Measurements from ENCODE around the gene NFASC.

NFASC gene

DNA sequence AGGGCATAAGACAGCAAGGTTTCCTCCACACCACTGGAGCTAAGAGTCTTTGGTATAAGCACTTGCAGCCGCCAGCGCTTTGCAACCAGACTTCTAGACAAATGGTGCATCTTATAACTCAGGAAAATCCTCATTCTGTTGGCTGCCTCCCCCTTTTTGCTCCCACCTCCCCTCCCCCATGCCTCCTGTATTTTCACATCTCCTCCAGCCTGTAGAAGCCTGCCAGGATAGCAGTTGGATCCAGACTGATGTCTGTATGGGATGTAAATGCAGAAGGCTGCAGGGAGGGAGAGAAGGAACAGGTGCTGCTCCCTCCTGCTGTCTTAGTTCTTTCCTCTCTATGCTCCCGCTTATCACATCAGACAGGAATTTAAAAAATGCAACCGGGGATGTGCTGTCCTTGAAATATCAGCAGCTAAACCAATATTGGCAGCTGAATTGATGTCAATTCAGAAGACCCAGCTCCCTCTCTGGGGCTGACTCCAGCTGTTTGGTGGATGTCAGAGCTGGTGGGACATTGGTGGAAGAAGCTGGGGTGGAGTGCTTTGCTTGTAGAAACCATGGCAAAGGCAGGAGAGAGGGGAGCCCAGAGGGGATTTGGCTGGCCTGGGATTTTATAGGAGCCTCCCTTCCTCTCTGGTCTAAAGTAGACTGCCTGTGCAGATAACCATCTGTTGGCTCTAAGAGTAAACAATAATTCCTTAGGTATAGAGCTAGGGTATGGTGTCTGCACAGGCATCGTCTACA is 53.5 kb downstream of the NFASC start:
- in situ Hi-C loops (cut with HindIII; ENCODE audit: low sequenced_read_pairs) = no loop called here

DNA sequence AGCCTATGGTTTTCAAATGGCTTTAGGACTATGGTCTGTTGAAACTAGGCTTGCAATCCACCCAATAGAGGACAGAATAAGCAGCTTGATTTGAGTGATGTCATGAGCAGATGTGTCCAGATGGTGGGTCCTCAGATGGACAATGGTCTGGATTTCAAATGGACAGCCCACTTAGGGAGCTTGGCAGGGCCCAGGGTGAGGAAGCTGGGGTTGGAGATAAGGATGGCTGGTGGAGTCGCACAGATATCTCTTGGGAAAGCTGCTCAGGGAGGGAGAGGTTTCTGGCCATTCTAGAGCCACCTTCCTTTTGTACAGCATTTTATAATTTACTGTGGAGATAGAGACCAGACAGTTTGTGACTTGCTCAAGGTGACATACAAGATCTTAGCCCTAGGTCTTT is 55.0 kb downstream of the NFASC start:
- in situ Hi-C loops (cut with HindIII; ENCODE audit: low sequenced_read_pairs) = no loop called here

DNA sequence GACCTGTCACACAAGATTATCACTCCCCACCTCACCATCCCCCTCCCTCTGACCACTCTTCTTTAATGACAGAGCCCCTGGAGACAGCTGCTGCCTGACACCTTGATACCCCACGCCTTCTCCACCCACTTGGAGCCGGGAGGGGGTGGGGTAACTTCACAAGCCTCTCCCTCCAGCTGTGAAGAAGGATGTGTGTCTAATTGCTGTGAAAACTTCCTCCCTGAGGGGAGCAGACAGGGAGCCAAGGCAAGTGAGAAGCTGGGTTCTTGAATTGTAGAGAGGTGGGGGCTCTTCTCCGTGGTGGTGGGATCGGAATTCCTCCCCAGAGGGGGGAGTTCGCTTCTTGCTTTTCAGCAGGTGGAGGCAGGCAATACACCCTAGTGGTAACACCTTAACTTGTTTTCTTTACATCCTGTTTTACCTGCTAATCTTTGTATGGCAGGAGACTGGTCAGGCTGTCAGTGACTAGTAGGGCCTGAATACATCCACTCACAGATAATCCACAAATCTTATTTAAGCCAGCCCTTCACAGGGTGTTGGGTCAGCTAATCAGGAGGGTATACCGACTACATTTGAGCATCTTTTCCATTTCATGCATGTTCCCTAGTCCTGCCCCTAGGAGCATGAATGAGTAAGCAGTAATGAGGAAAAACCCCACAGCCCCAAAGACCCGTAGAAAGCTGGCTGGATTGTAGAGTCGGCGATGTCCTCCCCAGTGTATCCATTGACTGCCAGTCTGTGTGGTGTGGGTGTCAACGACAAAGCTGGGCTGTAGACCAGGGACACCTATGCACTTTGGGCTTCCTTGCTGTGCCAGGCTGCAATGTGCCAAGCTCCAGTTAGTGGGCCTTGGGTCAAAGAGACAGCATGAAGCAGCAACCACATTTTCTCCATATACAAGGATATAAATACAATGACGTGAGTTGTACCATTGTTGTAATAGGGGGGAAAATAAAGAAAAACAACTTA is 57.3 kb downstream of the NFASC start:
- in situ Hi-C loops (cut with HindIII; ENCODE audit: low sequenced_read_pairs) = no loop called here

DNA sequence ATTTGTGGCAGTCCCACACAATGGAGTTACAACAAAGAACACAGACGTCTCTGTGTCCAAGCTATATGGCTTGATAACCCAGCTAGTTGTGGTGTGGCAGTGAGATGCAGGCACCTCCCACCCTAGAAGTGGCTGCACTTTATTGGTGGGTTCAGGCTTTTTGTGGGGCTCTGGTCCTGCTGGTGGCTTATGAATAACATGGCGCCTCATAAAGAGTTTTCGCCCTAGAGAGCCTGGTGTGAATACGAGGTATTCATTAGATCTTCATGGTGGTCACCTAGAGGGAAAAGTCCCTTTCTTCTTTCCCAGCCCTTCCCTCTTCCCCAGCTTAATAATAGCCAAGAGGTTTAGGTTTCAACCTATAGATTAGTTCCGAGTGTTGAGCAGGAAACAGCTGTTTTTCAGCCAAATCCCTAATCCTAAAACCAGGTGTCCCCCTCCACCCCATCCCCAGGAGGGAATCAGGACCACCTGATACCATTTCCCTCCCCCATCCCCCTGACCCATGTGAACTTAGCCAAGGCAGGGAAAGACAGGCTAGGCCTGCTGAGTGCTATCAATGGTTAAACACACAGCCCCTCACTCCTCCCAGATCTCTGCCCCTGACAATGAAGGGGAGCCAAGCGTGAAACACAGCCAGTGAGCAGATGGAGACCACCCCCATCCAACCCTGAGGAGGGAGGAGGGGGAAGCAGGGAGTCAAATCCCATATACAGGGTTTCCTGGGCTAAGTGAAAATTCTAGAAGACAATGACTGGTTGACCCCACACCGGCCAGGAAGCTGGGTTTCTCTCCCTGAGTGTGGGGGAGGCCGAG is 58.2 kb downstream of the NFASC start:
- in situ Hi-C loops (cut with HindIII; ENCODE audit: low sequenced_read_pairs) = no loop called here

DNA sequence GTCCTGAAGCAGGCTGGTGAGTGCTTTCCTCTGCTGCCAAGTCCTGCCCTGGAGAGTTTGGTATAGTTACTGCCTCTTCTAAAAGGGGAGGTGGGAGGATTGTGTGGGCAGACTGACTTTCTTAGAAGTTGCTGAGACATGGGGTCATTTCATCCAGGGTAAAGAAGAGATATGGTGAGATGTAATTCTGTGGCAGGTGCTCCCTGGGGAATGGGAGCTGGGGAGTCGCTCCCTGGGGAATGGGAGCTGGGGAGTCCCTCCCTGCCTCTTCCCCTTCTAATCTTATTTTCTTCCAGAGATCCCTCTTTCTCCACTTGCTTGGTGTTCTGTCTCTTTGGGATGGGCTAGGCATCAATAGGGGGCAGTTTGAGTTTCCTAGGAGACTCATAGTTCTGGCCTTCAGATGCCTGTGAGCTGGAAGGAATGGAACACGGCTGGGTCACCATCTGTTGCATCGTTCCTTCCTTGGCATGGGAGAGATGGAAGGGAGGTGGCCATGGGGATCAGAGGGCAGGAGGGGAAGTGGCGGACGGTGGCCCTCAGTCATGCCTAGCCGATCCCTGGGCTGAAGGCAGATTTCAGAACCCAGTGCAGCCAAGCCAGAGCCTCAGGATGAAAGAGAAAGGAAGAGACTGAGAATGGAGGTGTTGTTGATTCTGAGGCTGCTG is 59.0 kb downstream of the NFASC start:
- in situ Hi-C loops (cut with HindIII; ENCODE audit: low sequenced_read_pairs) = no loop called here

DNA sequence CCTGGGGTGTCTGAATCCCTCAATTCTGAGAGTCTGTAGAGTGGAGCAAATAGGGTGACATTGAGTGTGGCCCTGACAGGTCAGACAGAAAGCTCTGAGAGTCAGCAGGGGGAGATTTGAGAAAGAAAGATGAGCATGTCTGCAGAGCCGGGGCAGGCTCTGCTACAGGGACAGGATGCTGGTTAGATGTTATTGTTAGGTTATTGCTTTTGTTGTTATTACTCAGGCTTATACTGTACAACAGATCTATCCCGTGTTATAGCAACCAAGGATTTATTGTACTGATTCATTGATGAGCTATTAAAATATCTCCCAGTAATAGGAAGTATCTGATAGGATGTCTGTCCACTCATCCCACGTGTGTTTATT is 59.5 kb downstream of the NFASC start:
- in situ Hi-C loops (cut with HindIII; ENCODE audit: low sequenced_read_pairs) = no loop called here

DNA sequence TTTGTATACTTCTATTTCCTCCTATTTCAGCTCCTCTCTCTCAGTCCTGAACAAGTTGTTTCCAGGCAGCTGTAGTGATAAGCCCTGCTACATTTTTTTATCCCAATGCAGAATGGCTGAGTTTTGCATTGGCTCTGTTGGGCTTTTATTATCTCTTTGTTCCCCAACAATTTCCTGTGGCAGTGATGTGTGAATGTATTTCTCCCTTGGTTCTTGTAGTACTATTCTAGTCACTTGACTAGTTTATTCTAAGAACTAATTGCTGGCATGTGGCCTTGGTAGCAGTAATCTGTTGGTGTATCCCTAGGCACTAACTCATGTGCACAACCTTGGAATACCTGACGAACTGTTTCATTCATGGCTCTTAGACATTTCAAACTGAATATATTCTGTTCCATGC is 60.7 kb downstream of the NFASC start:
- in situ Hi-C loops (cut with HindIII; ENCODE audit: low sequenced_read_pairs) = no loop called here

DNA sequence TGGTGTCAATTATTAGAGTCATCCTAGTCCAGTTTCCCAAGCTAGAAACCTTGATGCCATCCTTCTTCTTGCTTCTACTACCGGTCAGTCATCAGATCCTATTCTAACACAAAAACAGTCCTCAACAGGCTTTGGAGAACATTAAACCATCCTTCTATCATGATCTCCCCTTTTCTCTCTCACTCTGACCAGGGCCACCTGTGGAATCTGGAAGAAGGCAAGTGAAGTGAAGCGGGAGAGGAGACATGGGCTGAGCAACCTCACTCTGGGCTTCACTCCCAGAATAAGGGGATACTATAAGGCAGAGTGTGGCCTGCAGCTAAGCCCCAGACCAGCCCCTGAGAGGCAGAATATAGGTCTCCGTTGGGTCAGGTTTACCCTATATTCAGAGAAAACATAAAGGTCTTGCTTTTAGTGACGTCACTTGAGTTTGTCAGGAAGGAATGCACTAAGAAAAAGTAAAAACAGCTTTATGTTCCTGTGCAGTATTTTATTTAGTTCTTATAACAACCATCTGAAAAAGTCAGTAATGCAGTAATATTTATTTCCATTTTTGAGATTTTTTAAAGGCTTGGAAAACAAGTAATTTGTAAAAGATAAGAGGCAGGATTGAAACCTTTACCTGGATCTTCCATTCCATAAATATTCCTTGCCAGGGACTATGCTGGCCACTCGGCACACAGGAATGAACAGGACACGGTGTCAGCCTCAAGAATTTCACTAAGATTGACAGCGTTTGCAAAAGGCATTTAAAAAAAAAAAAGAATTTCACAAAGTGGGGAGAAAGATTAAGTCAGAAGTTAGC is 61.3 kb downstream of the NFASC start:
- in situ Hi-C loops (cut with HindIII; ENCODE audit: low sequenced_read_pairs) = no loop called here

DNA sequence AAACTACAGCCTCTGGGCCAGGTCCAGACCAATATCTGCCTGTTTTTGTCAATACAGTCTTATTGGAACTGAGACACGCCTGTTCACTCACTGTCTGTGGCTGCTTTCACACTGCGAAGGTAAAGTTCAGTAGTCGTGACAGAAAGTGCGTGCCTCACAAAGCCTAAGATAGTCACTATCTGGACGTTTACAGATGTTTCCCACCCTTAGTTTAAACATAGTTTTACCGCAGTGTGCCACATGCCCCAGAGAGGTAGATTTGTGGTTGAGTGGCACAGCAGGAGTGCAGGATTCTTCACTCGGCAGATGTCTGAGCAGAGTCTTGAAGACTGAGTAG is 61.9 kb downstream of the NFASC start:
- in situ Hi-C loops (cut with HindIII; ENCODE audit: low sequenced_read_pairs) = no loop called here

DNA sequence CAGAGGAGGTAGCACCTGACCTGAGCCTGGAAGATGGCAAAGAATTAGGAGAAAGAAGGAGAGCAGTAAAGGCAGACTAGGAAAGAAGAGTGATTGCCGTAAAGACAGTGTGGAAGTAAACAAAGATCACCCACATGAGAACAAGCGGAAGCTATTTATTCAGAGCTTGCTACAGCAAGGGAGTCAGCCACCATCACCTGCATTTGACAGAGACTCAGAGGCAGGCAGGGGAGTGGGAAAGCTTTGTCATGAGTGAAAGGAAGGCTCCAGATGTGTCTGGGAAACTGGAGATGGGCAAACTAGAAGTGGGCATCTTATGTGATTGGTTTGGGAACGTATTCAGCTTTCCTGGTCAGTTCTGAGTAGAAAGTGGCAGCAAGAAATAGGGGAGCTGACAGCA is 64.5 kb downstream of the NFASC start:
- in situ Hi-C loops (cut with HindIII; ENCODE audit: low sequenced_read_pairs) = no loop called here

DNA sequence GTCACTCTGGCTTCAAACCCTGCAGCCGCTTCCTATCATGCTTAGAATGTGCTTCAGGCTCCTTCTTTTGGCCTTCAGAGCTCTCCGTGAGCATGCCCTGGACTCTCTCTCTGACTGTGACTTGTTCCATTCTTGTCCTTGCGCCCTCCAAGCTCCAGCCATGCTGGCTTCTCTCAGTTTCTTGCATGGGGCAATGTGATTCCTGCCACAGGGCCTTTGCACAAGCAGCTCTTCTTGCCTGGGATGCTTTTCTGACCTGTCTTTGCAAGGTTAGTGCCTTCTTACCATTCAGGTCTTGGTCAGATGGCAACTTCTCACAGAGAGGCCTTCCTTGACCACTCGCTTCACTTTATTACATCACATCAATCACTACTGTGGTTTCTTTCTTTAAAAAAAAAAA is 66.1 kb downstream of the NFASC start:
- in situ Hi-C loops (cut with HindIII; ENCODE audit: low sequenced_read_pairs) = no loop called here

DNA sequence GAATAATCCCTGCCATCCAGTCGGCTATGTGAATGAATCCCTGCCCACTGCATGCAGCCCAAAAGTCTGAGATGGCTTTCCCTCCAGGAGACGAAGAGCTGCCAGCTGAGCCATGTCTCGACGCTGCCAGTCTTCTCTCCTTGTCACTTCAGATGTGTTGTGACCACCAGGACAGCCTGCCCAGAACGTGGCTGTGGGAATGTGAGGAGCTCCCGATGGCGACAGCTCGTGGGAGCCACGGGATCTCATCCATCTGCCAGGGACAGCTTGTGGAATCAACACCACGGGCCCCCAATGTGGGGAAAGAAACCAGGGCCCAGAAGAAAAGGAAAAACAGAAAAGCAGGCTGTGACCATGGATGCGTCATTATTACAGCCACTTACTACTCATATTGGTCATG is 67.2 kb downstream of the NFASC start:
- in situ Hi-C loops (cut with HindIII; ENCODE audit: low sequenced_read_pairs) = no loop called here

DNA sequence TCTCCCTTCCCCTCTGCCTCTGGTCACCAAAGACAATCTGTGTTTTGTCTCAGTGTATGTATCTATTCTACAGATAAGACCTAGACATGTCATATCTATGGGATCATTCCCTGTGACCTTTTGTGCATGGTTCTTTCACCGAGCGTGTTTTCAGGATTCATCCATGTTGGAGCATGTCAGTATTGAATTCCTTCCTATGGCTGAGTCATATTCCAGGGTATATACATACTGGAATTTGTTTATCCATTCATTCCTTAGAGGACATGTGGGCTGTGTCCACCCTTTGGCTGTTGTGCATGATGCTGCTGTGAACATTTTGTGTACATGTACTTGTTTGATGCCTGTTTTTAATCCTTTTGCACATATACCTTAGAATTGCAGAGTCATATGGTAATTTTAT is 69.9 kb downstream of the NFASC start:
- in situ Hi-C loops (cut with HindIII; ENCODE audit: low sequenced_read_pairs) = no loop called here

DNA sequence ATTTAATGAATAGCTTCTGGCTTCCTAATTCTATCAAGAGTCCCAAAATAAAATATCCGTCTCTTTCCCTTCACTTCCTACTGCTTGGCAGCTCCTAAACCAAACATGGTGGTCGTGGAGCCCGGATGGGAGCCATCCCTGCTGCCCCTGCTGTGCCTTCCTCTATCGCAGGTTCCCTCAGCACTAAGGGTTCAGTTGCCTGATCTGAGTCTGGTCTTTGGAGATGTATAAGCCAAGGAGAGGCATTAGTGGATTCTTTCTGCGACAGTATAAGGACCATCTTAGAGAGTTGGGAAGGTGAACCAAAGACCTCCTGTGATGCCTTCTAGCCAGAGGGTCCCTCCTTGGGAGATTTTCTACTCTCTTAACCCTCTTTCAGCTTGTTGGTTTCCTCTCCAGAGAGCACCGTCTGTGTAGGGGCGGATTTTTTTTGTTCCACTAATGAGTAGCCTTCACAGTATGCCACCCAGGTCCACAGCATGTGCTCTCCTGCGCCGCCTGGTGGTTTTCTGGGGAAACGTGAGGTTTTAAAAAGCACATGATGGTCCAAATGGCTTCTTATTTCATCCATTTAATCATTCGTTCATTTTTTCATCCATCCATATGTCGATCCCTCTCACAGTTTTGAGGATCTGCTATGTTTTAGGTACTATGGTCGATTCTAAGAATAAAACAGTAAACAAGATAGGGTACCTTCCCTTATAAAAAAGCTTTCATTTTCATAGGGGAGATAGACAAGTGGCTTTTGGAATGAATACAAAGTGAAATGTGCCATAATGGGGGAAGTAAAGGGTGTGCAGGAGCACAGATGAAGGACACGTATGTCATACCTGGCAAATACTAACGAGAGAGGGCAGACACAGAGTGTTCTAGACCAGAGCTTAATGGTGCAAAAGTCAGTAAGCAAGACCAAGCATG is 71.0 kb downstream of the NFASC start:
- in situ Hi-C loops (cut with HindIII; ENCODE audit: low sequenced_read_pairs) = no loop called here

DNA sequence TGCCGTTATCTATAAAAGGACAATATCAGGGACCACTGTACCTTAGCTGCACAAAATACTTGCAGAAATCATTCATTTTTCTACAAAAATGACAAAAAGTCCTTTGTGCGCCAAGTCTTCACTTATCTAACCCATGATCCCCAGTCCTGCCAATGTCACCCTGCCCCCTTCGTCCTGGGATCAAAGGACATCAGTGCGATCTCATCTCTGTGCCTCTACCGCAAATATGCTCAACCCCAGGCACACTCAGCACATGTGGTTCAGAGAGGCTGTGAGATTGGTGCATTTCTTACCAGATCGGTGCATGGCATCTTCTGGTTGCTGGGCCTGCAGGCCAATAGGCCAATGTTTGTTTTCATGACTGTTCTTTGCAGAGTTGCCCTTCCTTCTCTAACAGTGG is 72.8 kb downstream of the NFASC start:
- in situ Hi-C loops (cut with HindIII; ENCODE audit: low sequenced_read_pairs) = no loop called here

DNA sequence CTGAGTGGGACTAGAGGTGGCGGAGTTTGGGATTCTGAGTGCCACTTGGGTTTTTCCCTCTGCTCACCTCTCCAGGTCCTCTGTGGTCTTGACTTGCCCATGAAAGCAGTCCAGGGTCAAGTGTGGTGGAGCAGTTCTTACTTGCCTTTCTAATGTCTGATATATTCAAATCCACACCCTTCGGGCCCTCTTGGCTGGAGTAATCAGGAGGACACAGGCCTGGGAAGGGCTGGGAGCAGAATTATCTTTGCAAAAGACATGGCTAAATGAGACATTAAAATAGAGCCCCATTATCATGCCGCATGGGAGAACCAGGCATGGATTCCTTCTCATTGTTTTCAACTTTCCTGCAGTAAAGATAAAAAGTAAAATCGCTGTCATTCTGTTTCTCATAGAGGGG is 74.0 kb downstream of the NFASC start:
- in situ Hi-C loops (cut with HindIII; ENCODE audit: low sequenced_read_pairs) = no loop called here

DNA sequence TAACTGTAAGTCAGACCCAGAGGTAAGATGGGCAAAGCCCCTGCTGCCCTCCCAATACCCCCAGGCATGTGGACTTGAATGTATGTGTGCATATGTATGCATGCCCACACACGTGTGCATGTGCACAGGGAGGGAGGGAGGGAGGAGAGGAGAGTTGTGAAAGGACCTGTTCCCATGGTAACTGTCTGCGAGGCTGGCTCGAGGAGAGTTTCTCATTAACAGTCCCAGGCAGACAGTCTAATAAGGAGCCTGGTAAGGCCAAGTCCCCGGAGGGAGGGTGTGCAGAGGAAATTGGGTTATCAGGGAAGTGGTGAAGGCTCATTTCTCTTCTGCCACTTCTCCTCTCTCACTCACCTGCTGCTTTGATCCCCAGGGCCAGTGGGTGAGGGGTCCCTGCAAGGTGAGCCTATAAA is 74.9 kb downstream of the NFASC start:
- in situ Hi-C loops (cut with HindIII; ENCODE audit: low sequenced_read_pairs) = no loop called here

DNA sequence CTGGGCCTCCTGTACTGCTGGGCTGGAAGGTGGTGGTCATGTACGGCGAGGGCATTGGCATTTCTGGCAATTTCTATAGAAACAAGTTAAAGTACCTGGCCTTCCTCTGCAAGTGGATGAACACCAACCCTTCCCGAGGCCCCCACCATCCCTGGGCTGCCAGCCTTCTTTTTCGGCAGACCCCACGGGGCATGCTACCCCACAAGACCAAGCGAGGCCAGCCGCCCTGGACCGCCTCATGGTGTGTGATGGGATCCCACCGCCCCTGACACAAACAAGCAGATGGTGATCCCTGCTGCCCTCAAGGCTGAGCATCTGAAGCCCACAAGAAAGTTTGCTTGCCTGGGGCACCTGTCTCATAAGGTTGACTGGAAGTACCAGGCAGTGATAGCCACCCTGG is 76.0 kb downstream of the NFASC start:
- in situ Hi-C loops (cut with HindIII; ENCODE audit: low sequenced_read_pairs) = no loop called here

DNA sequence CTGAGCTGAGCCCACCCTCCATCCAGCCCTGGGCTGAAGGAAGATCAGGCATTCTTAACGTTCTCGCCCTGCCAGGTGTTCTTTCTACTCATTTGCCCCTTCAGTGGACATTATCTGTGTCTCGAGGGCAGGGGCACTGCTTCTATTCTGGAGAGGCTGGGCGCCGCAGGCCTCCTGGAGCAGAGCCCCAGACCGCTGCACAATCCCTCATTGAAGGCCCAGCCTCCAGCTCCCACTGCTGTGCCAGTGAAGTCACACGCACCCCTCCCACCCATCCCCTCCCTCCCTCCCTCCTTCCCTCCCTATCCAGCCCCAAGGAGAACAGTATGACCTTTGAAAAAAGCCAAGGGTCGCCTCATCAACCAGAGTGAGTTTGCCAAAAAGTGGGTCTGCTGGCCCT is 76.7 kb downstream of the NFASC start:
- in situ Hi-C loops (cut with HindIII; ENCODE audit: low sequenced_read_pairs) = no loop called here
